ENCODE results near the gene FMNL2. TPM values are rescaled to one million over a fixed set of nuclear protein-coding genes. Genes with fewer than 3 reads are reported as not detected.

FMNL2 gene
- total and polyA plus RNA-seq, 2 experiments from 2014 or later, result 16.5 to 45.4 TPM

DNA sequence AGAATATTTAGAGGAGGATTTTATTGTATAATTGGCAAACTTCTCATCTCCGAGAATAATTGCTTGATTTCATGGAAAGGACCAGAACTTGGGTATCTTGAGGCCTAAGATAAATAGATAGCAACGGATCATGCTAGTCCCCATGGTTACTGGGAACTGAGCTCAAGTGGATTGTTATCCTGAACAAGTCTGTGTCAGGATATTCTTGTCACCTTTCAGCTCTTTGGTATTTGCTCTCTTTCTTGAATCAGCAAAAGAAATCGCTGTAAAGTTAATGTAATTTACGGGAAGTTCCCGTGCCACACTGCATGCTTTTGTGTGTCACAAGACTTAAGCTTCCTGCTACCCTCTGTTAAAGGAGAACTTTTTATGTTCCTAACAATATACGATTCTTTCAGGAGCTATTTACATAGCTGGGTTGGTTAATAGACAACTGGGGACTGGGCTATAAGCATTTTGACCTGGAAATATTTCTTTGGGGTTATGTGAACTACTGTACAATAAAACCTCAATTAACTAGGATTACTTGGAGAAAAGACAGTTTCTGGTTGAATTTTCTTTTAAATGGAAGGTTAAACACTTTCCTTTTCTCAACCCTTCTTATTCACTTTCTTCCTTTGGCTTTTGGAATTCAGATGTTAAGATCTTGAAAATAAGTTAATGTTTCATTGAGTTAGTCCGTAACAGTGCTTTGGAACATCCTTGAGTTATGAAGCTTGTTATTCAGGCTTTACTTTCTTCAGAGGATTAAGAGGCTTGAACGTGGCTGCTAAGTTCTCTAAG is 151.2 kb downstream of the FMNL2 start (continued):
- no peak for TF ChIP-seq ZNF462 (CRISPR knock-in tag; IDR thresholded peaks at IDR 0.05)
- TF ChIP-seq EZH2phosphoT487 (IDR thresholded peaks at IDR 0.05; ENCODE audit: unreplicated experiment), result no peak
- no peak for TF ChIP-seq NANOG (IDR thresholded peaks at IDR 0.05; ENCODE audit: borderline replicate concordance)
- no peak for TF ChIP-seq CTCF (conservative IDR thresholded peaks at IDR 0.05; ENCODE audit: low read depth in 2 of 2)
- TF ChIP-seq JUNB (IDR thresholded peaks at IDR 0.05; ENCODE audit: unreplicated experiment), result no peak
- TF ChIP-seq, protein P1, sequence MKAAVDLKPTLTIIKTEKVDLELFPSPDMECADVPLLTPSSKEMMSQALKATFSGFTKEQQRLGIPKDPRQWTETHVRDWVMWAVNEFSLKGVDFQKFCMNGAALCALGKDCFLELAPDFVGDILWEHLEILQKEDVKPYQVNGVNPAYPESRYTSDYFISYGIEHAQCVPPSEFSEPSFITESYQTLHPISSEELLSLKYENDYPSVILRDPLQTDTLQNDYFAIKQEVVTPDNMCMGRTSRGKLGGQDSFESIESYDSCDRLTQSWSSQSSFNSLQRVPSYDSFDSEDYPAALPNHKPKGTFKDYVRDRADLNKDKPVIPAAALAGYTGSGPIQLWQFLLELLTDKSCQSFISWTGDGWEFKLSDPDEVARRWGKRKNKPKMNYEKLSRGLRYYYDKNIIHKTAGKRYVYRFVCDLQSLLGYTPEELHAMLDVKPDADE (IDR thresholded peaks at IDR 0.05), result no peak
- TF ChIP-seq STAT1 (IDR thresholded peaks at IDR 0.05; ENCODE audit: unreplicated experiment), result no peak
